GM12878 (cell line): Measurements from ENCODE around the gene TSEN54. TPM values are rescaled to one million over a fixed set of nuclear protein-coding genes. Genes with fewer than 3 reads are reported as not detected.

Source experiments
- ATAC-seq: fragments of 200-7000 bp; cut with Tn5 transposase; 3 replicates; pipeline ENCODE4 v1.9.1; 2020; ENCODE audit warnings: mild to moderate bottlenecking, moderate library complexity
- BruUV-seq: library from RNA; stranded (reverse); fragments of 400-500 nt; replicated peaks from 2 replicates; lab custom pipeline; 2021; lab: Mats Ljungman, UMichigan
- CTCF ChIA-PET: fragments of 300-600 bp; sonication (Branson Sonifier 250); formaldehyde crosslinking; extraction: SDS; loops from one replicate; lab custom pipeline; 2021; ENCODE audit warnings: inconsistent platforms; lab: Yijun Ruan, JAX
- POLR2A ChIA-PET: fragments of 350-600 bp; formaldehyde crosslinking; extraction: SDS; loops from one replicate; lab custom pipeline; 2021; ENCODE audit warnings: inconsistent platforms; lab: Charles Lee
- RAD21 ChIA-PET: fragments of 300-600 bp; sonication (Branson Sonifier 250); formaldehyde crosslinking; loops from one replicate; lab custom pipeline; 2023; ENCODE audit warnings: antibody characterized with exemption; ENCODE audit not compliant: unreplicated experiment; lab: Charles Lee
- SMC1A ChIA-PET: fragments of 300-600 bp; sonication (Branson Sonifier 250); formaldehyde crosslinking; loops from one replicate; lab custom pipeline; 2023; ENCODE audit not compliant: unreplicated experiment, uncharacterized antibody; lab: Charles Lee
- DNase-seq: peaks from one replicate; pipeline ENCODE4 v3.0.0-alpha.2; 2011; ENCODE audit warnings: low read depth, low spot score
- FAIRE-seq: peaks from 3 replicates; lab custom pipeline; 2011; peaks lifted over from hg19 to GRCh38; lab: Jason Lieb, UNC
- H2AFZ ChIP-seq: 2 replicates; pipeline ENCODE4 v1.6.0; 2011; ENCODE audit warnings: low read depth, low read length, control low read depth; ENCODE audit not compliant: control insufficient read depth
- H3K27ac ChIP-seq: 2 replicates; pipeline ENCODE4 v1.5.1; 2011; ENCODE audit warnings: control low read depth; ENCODE audit not compliant: control insufficient read depth, insufficient read depth
- H3K27me3 ChIP-seq, 2 experiments: replicated peaks in 1 of 2; 2 replicates each; pipeline versions ENCODE4 v1.6.0 to v1.6.1; 2011; ENCODE audit warnings: low read length in 1 of 2; ENCODE audit not compliant: control insufficient read depth in 2 of 2, insufficient read depth in 2 of 2
- H3K36me3 ChIP-seq, 2 experiments: 2 replicates each; pipeline ENCODE4 v1.5.1; 2011; ENCODE audit warnings: low read length in 1 of 2; ENCODE audit not compliant: control insufficient read depth in 2 of 2, insufficient read depth in 2 of 2
- H3K4me1 ChIP-seq: 2 replicates; pipeline ENCODE4 v1.6.1; 2011; ENCODE audit warnings: mild to moderate bottlenecking, low read length, moderate library complexity, mixed read lengths; ENCODE audit not compliant: control insufficient read depth, insufficient read depth
- H3K4me2 ChIP-seq: 2 replicates; pipeline ENCODE4 v1.6.0; 2011; ENCODE audit warnings: control low read depth; ENCODE audit not compliant: control insufficient read depth, insufficient read depth
- H3K4me3 ChIP-seq: fragments of 200-600 bp; sonication (generic); 2 replicates; pipeline ENCODE4 v1.5.1; 2016
- H3K79me2 ChIP-seq: 2 replicates; pipeline ENCODE4 v1.6.0; 2011; ENCODE audit warnings: low read length; ENCODE audit not compliant: control insufficient read depth, insufficient read depth
- H3K9ac ChIP-seq: 2 replicates; pipeline ENCODE4 v1.8.0; 2011; ENCODE audit warnings: low read length, control low read depth, mixed read lengths; ENCODE audit not compliant: control insufficient read depth, insufficient read depth
- H3K9me3 ChIP-seq: replicated peaks from 3 replicates; pipeline ENCODE4 v1.5.1; 2011; ENCODE audit warnings: mild to moderate bottlenecking, low read length; ENCODE audit not compliant: control insufficient read depth, insufficient read depth
- H4K20me1 ChIP-seq: 2 replicates; pipeline ENCODE4 v1.6.0; 2011; ENCODE audit not compliant: control insufficient read depth, insufficient read depth
- ASH2L ChIP-seq: fragments of 300-600, 200-600 bp; sonication (generic); IDR thresholded peaks from 2 replicates; pipeline ENCODE4 v1.6.1; 2017; ENCODE audit warnings: low read depth, mild to moderate bottlenecking, borderline replicate concordance
- BHLHE40 ChIP-seq, 2 experiments: fragments of 450-650 bp in 1 of 2; IDR thresholded peaks; 2 replicates each; pipeline ENCODE4 v1.6.1; 2011 to 2017; ENCODE audit warnings: low read depth in 2 of 2, borderline replicate concordance in 1 of 2, improper control_type of control experiment in 1 of 2, low read length in 1 of 2, mild to moderate bottlenecking in 1 of 2
- CHD1 ChIP-seq: IDR thresholded peaks from 2 replicates; pipeline ENCODE4 v1.6.1; 2012; ENCODE audit warnings: low read depth, low read length, improper control_type of control experiment
- EZH2 ChIP-seq: IDR thresholded peaks from 2 replicates; pipeline ENCODE4 v1.6.1; 2012; ENCODE audit warnings: low read depth, mild to moderate bottlenecking, control low read depth, inconsistent platforms, low read length, borderline replicate concordance; ENCODE audit not compliant: control insufficient read depth
- HCFC1 ChIP-seq: fragments of 150-350 bp; IDR thresholded peaks from 2 replicates; pipeline ENCODE4 v1.6.1; 2014; ENCODE audit warnings: low read length
- HDAC6 ChIP-seq: fragments of 200-600 bp; sonication (generic); IDR thresholded peaks from one replicate; pipeline ENCODE4 v1.8.0; 2017; ENCODE audit warnings: antibody characterized with exemption; ENCODE audit not compliant: unreplicated experiment
- KAT2A ChIP-seq: conservative IDR thresholded peaks from 2 replicates; pipeline ENCODE4 v1.6.1; 2011; ENCODE audit warnings: low read depth, low read length; ENCODE audit not compliant: control insufficient read depth
- LARP7 ChIP-seq: fragments of 450-650 bp; IDR thresholded peaks from 2 replicates; pipeline ENCODE4 v1.6.1; 2017; ENCODE audit warnings: mild to moderate bottlenecking
- NR2F1 ChIP-seq: fragments of 450-650 bp; conservative IDR thresholded peaks from 2 replicates; pipeline ENCODE4 v1.6.1; 2017; ENCODE audit warnings: mild to moderate bottlenecking
- POLR2AphosphoS2 ChIP-seq: IDR thresholded peaks from 2 replicates; pipeline ENCODE4 v1.6.1; 2011; ENCODE audit warnings: low read depth, mild to moderate bottlenecking, low read length, improper control_type of control experiment, moderate library complexity
- RELA ChIP-seq: fragments of 450-650 bp; IDR thresholded peaks from 2 replicates; pipeline ENCODE4 v1.8.0; 2014; ENCODE audit warnings: borderline replicate concordance; ENCODE audit not compliant: partially characterized antibody
- SMC3 ChIP-seq: IDR thresholded peaks from 2 replicates; pipeline ENCODE4 v1.6.1; 2011; ENCODE audit warnings: low read length, improper control_type of control experiment, borderline replicate concordance
- ZNF217 ChIP-seq: fragments of 450-650 bp; IDR thresholded peaks from 2 replicates; pipeline ENCODE4 v1.6.1; 2017; ENCODE audit warnings: antibody characterized with exemption, mild to moderate bottlenecking
- WGBS: methylation state at CpG from one replicate; pipeline ENCODE4 v1.1.6; 2016; ENCODE audit warnings: low lambda C conversion rate; ENCODE audit not compliant: insufficient replicate concordance, insufficient coverage; ENCODE audit errors: missing lambda C conversion rate; 5-methylcytosine and 5-hydroxymethylcytosine counted together
- in situ Hi-C: fragments of 300-500 bp; cut with MboI; formaldehyde crosslinking; loops from 9 replicates; pipeline ENCODE4 v1.14.3; 2018; ENCODE audit warnings: mixed read lengths
- intact Hi-C: fragments of 100-400 bp; cut with micrococcal nuclease; formaldehyde crosslinking; loops from one replicate; pipeline ENCODE4 v1.14.2; 2022; ENCODE audit not compliant: unreplicated experiment
- polyA plus RNA-seq, 11 experiments: library from polyadenylated mRNA; depleted of rRNA in 4 of 11; unstranded in 6 of 11; stranded (reverse) in 5 of 11; fragments of >200 nt; fragmentation: Nextera tagmentation in 4 of 11; fragmentation: Illumina TruSeq in 1 of 11; extraction: Ambion mirVana in 4 of 11; extraction: Trizol in 1 of 11; gene quantifications; 1 replicate in 1 of 11; 2 replicates in 10 of 11; pipeline versions ENCODE4 v1.2.1 to v1.2.3, GENCODE V29; 2011 to 2016; ENCODE audit warnings: inconsistent platforms in 2 of 11, missing spikeins in 2 of 11, low read depth in 1 of 11
- total RNA-seq, 4 experiments: library from RNA; depleted of rRNA in 3 of 4; stranded (reverse); fragments of >200 nt in 3 of 4; fragmentation: Illumina TruSeq in 1 of 4; extraction: Trizol in 1 of 4; gene quantifications; 2 replicates each; pipeline versions ENCODE4 v1.2.1 to v1.2.3, GENCODE V29; 2013 to 2021

Gene TSEN54
- total and polyA plus RNA-seq, 10 of the 15 experiments (the other 5 are each of a cell fraction or from before 2014, with no cell fraction given), result 7.1 to 48.0 (median 41.1) TPM

DNA sequence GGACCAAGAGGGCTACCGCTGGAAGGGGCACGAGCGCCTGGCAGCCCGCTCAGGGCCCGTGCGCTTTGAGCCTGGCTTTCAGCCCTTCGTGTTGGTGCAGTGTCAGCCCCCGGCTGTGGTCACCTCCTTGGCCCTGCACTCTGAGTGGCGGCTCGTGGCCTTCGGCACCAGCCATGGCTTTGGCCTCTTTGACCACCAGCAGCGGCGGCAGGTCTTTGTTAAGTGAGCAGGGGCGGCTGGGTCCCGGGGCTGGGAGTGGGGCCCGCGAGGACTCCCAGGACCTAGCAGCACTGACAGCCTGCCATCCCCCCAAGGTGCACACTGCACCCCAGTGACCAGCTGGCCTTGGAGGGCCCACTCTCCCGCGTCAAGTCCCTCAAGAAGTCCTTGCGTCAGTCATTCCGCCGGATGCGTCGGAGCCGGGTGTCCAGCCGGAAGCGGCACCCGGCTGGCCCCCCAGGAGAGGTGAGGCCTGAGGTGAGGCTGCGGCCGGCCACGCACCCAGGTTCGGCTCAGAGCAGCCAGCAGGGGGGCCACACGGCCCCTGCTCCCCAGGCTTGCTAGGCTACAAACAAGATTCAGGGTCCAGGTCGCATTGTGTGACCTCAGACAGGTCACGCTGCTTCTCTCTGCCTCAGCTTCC, 53.8 kb downstream of the TSEN54 start:
- Histone ChIP-seq H3K36me3 (no peaks in the 10 kb centered on the region), H3K4me2 (no peak overlapping the region), H2AFZ (no peak overlapping the region), H3K4me1 (peaks cover 21% of the 10 kb centered on the region), H3K9ac (no peak overlapping the region), H3K4me3 (no peak overlapping the region), H4K20me1 (no peaks in the 10 kb centered on the region), H3K79me2 (no peaks in the 10 kb centered on the region), H3K9me3 (no peaks in the 10 kb centered on the region), H3K27me3 (no peaks in the 10 kb centered on the region), H3K27ac (no peak overlapping the region)
- no peak for ATAC-seq
- no TSS peak for BruUV-seq
- ChIA-PET SMC1A (no interaction called here), POLR2A (no interaction called here), RAD21 (no interaction called here), CTCF (interaction anchor here (1.5 kb wide), 1 partner anchor 64 kb away, joined by 5 read pairs; the partner anchor contains the start of gene SMIM5)
- no peak for DNase-seq
- in situ Hi-C loops (no loop called here), intact Hi-C loops (no loop called here)
- no peak for FAIRE-seq
- TF ChIP-seq POLR2AphosphoS2 (no peak), RELA (no peak), ASH2L (no peak), BHLHE40 (IDR thresholded peaks at IDR 0.05; ENCODE audit: borderline replicate concordance in 1 of 2, low read depth in 2 of 2, low read length in 1 of 2) (no peak), CHD1 (no peak), ZNF217 (no peak), SMC3 (no peak), HDAC6 (no peak), NR2F1 (no peak), EZH2 (no peak), KAT2A (no peak), HCFC1 (no peak), LARP7 (no peak)
- 92% methylated on average over 32 of the region's 35 CpGs for WGBS
